Fibroblast of upper back skin (primary cell): ENCODE data around the gene SLC26A2.

Experiments
- DNase-seq: peaks from one replicate; pipeline ENCODE4 v3.0.0-alpha.2; 2013

Gene SLC26A2

DNA sequence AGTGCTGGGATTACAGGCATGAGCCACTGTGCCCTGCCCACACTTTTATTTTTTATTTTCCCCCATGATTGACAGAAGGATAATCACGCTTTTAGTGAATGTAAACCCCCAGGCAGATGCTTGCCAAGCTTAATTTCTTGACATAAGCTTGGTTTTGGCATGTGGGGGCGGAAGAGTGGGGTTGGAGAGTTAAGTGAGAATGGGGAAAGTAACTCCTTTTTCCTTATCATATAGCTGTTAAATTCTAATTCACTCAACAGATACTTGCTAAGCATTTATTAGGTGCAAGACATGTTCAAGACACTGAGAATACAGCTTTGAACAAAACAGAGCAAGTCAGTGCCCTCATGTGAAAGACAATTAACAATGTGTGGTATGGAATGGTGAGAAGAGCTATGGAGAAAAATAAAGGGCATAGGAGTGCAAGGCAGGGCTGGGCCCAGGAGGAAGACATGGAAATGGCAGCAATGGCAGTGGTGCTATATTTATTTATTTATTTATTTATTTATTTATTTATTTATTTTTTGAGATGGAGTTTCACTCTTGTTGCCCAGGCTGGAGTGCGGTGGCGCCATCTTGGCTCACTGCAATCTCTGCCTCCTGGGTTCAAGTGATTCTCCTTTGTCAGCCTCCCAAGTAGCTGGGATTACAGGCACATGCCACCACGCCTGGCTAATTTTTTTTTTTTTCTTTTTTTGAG, 2.2 kb downstream of the SLC26A2 start:
- no peak for DNase-seq

- no peak for DNase-seq
Observed at GRCh38 chr5:149963729-149964128, 3.2 kb downstream of the SLC26A2 start.

DNA sequence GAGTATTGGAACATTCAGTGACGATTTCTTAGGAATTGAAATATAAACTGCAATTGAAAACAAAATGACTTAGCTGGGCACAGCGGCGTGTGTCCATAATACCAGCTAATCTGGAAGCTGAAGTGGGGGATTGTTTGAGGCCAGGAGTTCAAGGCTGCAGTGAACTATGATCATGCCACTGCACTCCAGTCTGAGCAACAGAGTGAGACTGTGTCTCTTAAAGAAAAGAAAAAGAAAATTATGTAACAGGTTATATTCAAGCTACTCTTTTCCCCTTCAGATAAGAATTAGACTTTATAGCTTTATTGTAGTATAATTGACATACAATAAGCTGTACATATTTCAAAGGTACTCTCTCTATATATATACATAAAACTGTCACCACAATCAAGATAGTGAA, 6.4 kb downstream of the SLC26A2 start:
- DNase-seq: no peak

GRCh38 chr5:149969181-149969930, 8.8 kb downstream of the SLC26A2 start:
- DNase-seq: no peak

- DNase-seq: no peak
Observed at GRCh38 chr5:149975409-149975808, 14.9 kb downstream of the SLC26A2 start.

GRCh38 chr5:149979896-149980295, 19.3 kb downstream of the SLC26A2 start:
- DNase-seq: no peak

- DNase-seq: no peak
Observed at GRCh38 chr5:149981206-149981605, 20.6 kb downstream of the SLC26A2 start.

DNA sequence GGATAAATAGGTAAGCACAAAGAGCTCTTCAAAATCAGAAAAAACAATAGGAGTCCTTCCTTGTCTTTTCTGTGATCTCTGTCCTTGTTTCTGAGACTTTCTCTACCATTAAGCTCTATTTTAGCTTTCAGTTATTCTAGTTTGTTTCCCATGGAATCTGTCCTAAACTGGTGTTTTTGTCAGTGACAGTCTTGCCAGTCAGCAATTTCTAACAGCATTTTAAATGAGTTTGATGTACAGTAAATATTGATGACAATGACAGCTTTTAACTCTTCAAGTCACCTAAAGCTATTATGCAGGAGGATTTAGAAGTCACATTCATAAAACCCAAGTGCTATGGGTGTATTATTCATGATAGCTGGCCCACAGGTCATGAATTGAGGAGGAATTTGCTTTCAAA, 21.9 kb downstream of the SLC26A2 start:
- no peak for DNase-seq

DNA sequence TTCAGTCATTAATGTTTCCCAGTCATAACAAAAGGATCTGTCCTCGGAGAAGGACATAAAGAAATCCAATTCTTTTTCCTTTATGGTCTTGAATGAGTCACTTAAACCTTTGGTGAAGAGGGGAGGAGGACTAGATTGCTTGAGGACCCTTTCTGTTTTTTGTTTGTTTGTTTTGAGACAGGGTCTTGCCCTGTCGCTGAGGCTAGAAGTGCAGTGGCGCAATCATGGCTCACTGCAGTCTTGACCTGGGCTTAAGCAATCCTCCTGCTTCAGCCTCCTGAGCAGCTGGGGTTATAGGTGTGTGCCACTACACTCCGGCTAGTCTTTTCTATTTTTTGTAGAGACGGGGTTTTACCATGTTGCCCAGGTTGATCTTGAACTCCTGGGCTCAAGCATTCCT, 27.6 kb downstream of the SLC26A2 start:
- DNase-seq: no peak

DNA sequence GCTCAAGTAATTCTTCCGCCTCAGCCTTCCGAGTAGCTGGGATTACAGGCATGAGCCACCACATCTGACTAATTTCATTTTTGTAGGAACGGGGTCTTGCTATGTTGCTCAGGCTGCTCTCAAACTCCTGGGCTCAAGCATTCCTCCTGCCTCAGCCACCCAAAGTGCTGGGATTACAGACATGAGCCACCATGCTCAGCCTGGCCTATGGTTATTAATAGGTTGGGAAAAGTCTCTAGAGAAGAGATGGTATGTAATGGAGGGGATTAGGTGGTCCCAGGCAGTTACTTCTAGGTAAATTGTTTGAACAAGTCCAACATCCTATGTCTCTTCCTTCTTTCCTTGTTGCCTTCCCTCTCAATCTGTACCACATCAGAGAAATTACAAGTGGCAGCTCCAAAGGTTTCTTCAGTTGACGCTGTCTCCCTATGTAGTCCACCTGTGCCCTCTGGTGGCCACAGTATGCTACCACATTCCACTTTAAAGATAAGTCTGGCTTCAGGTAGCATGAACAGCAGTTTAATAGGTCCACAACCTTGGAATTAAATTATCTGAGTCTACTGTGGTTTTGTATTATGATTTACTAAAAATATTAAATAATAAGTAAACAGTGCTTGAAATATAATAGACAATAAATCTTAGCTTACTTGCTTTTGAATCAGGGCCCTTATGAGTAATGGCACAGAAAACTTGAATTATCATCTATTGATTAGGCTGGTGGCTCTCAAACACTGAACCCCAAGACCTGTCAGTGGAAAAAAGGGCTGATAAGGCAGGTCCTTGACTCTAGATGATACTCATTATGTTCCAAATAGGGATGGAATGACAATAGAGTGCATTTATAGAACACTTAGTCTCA, 30.2 kb downstream of the SLC26A2 start:
- DNase-seq: peak; percentile 70

- no peak for DNase-seq
Observed at GRCh38 chr5:149993471-149993870, 32.9 kb downstream of the SLC26A2 start.

GRCh38 chr5:149995385-149996204, 35.0 kb downstream of the SLC26A2 start:
- no peak for DNase-seq

DNA sequence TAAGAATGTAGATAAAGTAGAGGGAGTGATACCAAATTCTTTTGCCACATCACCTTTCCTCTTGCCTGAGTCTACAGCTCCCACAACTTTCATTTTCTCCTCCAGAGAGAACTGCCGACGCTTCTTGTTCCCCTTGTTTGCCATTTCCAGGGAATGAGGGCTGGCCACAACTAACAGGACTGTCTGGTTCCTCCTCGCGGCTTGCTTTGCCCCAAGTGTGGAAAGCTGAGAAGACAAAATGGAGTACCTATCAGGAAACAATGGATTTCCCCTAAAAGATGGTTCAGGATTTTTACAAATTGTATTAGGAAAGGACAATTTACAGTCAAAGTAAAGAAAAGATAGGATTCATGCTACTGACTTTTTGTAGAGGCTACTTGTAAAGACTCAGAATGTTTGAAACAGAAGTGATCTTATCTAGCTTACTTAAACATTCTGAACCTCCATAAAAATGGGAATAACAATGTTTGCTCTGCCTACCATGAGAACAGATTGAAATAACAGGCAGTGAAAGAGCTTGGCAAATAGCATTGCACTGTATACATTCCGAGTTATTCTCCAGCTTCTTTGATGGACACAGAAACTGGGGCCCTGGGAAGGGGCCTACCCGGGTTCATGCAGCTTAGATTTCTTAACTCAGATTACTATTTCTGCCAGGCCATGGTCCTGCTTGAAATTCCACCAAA, 35.8 kb downstream of the SLC26A2 start:
- DNase-seq: no peak

DNA sequence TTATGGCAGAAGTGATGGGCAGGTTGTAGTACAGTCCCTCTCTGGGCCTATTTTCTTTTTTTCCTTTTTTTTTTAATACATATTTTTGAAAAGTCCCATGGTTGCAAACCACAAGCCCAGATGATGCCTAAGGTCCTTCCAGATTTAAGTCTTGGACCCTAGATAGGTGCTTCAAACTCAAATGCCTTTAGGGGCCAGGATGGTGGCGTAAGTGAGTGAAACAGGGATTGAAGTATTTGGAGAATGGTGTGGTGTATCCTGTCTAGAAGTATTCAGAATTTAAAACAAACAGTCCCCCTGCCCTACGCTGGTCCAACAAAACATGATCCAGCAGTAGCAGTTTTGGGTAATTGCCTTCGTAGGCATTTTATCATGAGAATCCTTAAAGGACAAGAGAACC, 37.7 kb downstream of the SLC26A2 start:
- no peak for DNase-seq

GRCh38 chr5:149999359-149999758, 38.8 kb downstream of the SLC26A2 start:
- DNase-seq: no peak

GRCh38 chr5:149999866-150000255, 39.3 kb downstream of the SLC26A2 start:
- no peak for DNase-seq

- DNase-seq: peak; percentile 94
Observed at GRCh38 chr5:150000256-150000989, 39.9 kb downstream of the SLC26A2 start, which contains the start of the genes HMGXB3 and TIGD6. Gene HMGXB3 (plus strand): TSS chr5:150000739. CDS start chr5:150004853, 4,114 bp downstream. Gene TIGD6 (minus strand): TSS chr5:150000654. CDS start chr5:149996348, 4,306 bp downstream.

GRCh38 chr5:150000990-150001659, 40.6 kb downstream of the SLC26A2 start:
- peak; percentile 14 for DNase-seq

- DNase-seq: peak; percentile 64
Observed at GRCh38 chr5:150001660-150002486, 41.3 kb downstream of the SLC26A2 start.

GRCh38 chr5:150006318-150006717, 45.8 kb downstream of the SLC26A2 start:
- DNase-seq: no peak
